ENCODE results near the gene TRNT1.

DNA sequence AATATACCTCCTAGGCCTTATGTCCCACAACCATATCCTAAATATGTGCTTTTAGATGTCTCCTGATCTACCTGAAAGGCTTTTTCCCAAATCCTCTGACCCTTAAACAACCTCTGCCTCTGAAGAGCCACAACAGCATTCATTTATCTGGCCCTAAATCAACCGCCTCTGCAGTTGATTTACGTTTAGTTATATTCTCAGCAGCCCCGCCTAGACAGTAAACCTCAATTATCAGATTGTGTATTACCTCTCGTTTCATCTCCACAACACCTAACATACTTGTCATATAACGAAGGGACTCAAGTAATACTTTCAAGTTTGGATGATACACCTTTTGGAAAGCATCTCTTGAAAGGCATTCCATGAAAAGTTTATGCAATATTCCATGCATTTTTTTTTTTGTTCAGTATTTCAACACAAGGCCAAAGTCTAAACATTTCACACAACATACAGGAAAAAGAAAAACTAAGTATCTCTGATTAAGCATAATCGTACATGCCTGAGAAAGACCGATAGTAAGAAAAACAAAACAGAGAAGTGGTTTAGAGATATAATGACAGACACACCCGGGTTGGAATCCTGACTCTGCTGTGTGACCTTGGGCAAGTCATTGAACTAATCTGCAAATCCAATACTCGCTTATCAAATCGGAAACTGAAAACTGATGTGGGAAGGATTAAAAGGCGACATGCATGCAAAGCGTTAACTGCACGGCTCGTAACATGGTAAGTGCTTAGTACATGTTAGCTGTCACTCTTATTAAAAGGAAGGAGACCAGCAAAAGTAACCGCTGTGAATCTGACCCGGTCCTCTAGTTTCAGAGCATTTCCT lies 52.0 kb downstream of the TRNT1 start:
- TF ChIP-seq, protein P1, sequence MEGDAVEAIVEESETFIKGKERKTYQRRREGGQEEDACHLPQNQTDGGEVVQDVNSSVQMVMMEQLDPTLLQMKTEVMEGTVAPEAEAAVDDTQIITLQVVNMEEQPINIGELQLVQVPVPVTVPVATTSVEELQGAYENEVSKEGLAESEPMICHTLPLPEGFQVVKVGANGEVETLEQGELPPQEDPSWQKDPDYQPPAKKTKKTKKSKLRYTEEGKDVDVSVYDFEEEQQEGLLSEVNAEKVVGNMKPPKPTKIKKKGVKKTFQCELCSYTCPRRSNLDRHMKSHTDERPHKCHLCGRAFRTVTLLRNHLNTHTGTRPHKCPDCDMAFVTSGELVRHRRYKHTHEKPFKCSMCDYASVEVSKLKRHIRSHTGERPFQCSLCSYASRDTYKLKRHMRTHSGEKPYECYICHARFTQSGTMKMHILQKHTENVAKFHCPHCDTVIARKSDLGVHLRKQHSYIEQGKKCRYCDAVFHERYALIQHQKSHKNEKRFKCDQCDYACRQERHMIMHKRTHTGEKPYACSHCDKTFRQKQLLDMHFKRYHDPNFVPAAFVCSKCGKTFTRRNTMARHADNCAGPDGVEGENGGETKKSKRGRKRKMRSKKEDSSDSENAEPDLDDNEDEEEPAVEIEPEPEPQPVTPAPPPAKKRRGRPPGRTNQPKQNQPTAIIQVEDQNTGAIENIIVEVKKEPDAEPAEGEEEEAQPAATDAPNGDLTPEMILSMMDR (IDR thresholded peaks at IDR 0.05; ENCODE audit: low read length) = no peak
- no peak for TF ChIP-seq EZH2 (IDR thresholded peaks at IDR 0.05; ENCODE audit: borderline replicate concordance, low read length)

All from OCI-LY1 (cell line).